Caco-2 (cell line): ENCODE measurements around the gene PARD6G. TPM values are rescaled to one million over a fixed set of nuclear protein-coding genes. Genes with fewer than 3 reads are reported as not detected.

Experiments used
- BruUV-seq: library from RNA; stranded (reverse); fragments of 400-500 nt; replicated peaks from 2 replicates; lab custom pipeline; 2021; lab: Mats Ljungman, UMichigan
- CTCF ChIA-PET: fragments of 300-600 bp; sonication (Branson Sonifier 250); formaldehyde crosslinking; loops from one replicate; lab custom pipeline; 2022; ENCODE audit warnings: antibody characterized with exemption; lab: Charles Lee
- POLR2A ChIA-PET: fragments of 300-600 bp; sonication (Branson Sonifier 250); formaldehyde crosslinking; loops from one replicate; lab custom pipeline; 2022; ENCODE audit warnings: antibody characterized with exemption; lab: Charles Lee
- DNase-seq, 2 experiments: peaks; one replicate each; pipeline versions ENCODE4 v3.0.0 to v3.0.0-alpha.2; 2020 to 2022
- H3K27me3 ChIP-seq: replicated peaks from 2 replicates; pipeline ENCODE4 v1.6.0; 2011; ENCODE audit warnings: low read length; ENCODE audit not compliant: control insufficient read depth, insufficient read depth
- H3K36me3 ChIP-seq: 2 replicates; pipeline ENCODE4 v1.5.1; 2011; ENCODE audit warnings: low read length; ENCODE audit not compliant: control insufficient read depth, insufficient read depth
- H3K4me1 ChIP-seq: fragments of 250-450 bp; sonication (Bioruptor Pico); 2 replicates; pipeline ENCODE4 v1.5.1; 2020; ENCODE audit warnings: mild to moderate bottlenecking
- H3K4me3 ChIP-seq: 2 replicates; pipeline ENCODE4 v1.5.1; 2011; ENCODE audit warnings: low read depth, mild to moderate bottlenecking, control low read depth, low read length
- H3K9me3 ChIP-seq: fragments of 250-450 bp; sonication (Bioruptor Pico); 2 replicates; pipeline ENCODE4 v1.5.1; 2020; ENCODE audit warnings: mild to moderate bottlenecking, moderate library complexity
- H3K27ac Mint-ChIP-seq: one replicate; pipeline ENCODE4 v1.8.0; 2022; ENCODE audit warnings: mixed read lengths; ENCODE audit not compliant: unreplicated experiment
- H3K27me3 Mint-ChIP-seq: one replicate; pipeline ENCODE4 v1.8.0; 2022; ENCODE audit warnings: mixed read lengths; ENCODE audit not compliant: insufficient read depth, unreplicated experiment
- H3K36me3 Mint-ChIP-seq: one replicate; pipeline ENCODE4 v1.8.0; 2022; ENCODE audit warnings: mild to moderate bottlenecking, mixed read lengths; ENCODE audit not compliant: insufficient read depth, unreplicated experiment
- H3K4me1 Mint-ChIP-seq: one replicate; pipeline ENCODE4 v1.8.0; 2022; ENCODE audit warnings: low read depth, mixed read lengths; ENCODE audit not compliant: unreplicated experiment
- H3K4me3 Mint-ChIP-seq: one replicate; pipeline ENCODE4 v1.8.0; 2022; ENCODE audit warnings: mild to moderate bottlenecking, moderate library complexity, mixed read lengths; ENCODE audit not compliant: unreplicated experiment
- H3K9me3 Mint-ChIP-seq: one replicate; pipeline ENCODE4 v1.8.0; 2022; ENCODE audit warnings: mixed read lengths; ENCODE audit not compliant: unreplicated experiment
- intact Hi-C: fragments of 100-400 bp; cut with micrococcal nuclease; formaldehyde crosslinking; loops from one replicate; pipeline ENCODE4 v1.10.0; 2022; ENCODE audit not compliant: unreplicated experiment
- total RNA-seq: library from RNA; stranded (reverse); gene quantifications from 2 replicates; pipeline ENCODE4 v1.2.3, GENCODE V29; 2022
- TF ChIP-seq, protein P1 (sequence below), 2 experiments: fragments of 200-600 bp in 1 of 2; IDR thresholded peaks; 1 replicate in 1 of 2; 2 replicates in 1 of 2; pipeline versions ENCODE4 v1.5.1 to v1.8.0; 2011 to 2022; ENCODE audit warnings: antibody characterized with exemption in 1 of 2, control low read depth in 1 of 2, inconsistent platforms in 1 of 2, low read depth in 1 of 2, low read length in 1 of 2, mild to moderate bottlenecking in 1 of 2, moderate library complexity in 1 of 2; ENCODE audit not compliant: insufficient read depth in 1 of 2, severe bottlenecking in 1 of 2, unreplicated experiment in 1 of 2

The PARD6G gene
- total RNA-seq, 1 experiment from 2014 or later: 1.3 TPM

DNA sequence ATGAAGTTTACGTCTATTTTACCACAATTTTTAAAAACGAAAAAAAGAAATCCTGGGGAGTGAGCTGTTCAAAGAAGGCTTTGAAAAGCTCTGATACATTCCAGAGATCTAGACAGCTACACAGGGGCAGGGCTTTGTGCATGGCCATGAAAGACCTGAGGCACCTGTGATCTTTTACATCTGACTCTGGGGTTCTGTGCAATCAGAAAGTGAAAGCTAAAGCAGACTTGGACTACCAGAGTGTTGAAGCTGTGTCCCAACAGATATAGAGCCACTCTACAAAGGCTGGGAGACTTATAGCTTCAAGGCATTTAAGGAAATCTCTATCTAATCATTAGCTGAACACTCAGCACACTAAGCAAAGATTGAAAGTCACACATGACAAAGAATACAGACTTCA, 34.1 kb downstream of the PARD6G start:
- Mint-ChIP-seq H3K4me1 (no peaks in the 10 kb centered on the region), H3K36me3 (no peaks in the 10 kb centered on the region), H3K27ac (no peak overlapping the region), H3K27me3 (no peaks in the 10 kb centered on the region), H3K4me3 (no peak overlapping the region), H3K9me3 (no peaks in the 10 kb centered on the region)
- intact Hi-C loops: no loop called here
- DNase-seq: no peak
- H3K4me3 ChIP-seq: no peak overlapping the region
- no peaks in the 10 kb centered on the region for H3K9me3 ChIP-seq
- TF ChIP-seq, protein P1, sequence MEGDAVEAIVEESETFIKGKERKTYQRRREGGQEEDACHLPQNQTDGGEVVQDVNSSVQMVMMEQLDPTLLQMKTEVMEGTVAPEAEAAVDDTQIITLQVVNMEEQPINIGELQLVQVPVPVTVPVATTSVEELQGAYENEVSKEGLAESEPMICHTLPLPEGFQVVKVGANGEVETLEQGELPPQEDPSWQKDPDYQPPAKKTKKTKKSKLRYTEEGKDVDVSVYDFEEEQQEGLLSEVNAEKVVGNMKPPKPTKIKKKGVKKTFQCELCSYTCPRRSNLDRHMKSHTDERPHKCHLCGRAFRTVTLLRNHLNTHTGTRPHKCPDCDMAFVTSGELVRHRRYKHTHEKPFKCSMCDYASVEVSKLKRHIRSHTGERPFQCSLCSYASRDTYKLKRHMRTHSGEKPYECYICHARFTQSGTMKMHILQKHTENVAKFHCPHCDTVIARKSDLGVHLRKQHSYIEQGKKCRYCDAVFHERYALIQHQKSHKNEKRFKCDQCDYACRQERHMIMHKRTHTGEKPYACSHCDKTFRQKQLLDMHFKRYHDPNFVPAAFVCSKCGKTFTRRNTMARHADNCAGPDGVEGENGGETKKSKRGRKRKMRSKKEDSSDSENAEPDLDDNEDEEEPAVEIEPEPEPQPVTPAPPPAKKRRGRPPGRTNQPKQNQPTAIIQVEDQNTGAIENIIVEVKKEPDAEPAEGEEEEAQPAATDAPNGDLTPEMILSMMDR (IDR thresholded peaks at IDR 0.05; ENCODE audit: insufficient read depth in 1 of 2, low read depth in 1 of 2, low read length in 1 of 2, severe bottlenecking in 1 of 2, unreplicated experiment in 1 of 2): no peak
- POLR2A ChIA-PET: no interaction called here
- H3K36me3 ChIP-seq: no peaks in the 10 kb centered on the region
- BruUV-seq: no TSS peak
- CTCF ChIA-PET: no interaction called here
- no peaks in the 10 kb centered on the region for H3K4me1 ChIP-seq
- no peaks in the 10 kb centered on the region for H3K27me3 ChIP-seq

DNA sequence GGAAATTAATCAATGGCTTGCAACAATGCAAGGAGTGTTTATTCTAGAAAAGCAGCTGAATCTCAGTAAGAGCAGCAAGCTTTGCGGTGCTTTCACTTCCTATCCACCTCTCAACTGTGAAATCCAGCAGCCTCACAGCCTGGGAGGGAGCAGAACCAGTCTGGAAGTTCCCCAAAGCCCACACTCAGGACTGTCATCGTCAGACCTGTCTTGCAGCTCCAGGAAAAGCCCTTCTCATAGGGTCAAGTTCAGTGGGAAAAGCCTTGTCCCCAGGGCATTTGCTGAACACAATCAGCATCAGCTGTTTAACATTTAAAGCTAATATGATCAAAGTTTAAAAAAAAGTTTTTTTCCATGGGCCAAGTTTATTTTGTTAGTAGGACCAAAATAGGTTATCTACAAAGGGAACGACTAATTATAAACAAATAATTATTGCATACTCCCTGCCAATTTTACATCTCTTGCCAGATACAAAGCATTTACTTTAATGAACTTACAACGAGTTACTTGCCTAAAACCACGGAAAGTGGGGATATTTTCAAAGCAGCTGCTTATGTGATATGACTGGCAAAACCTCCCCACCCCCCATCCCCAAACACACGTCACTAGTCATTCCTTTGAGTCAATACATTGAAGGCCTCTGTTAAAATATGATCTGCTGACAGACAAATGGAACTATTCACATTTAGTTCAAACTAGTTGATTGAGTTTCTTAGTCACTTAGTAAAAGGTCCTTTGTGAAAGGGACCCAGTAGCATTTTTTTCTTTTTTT, 36.8 kb downstream of the PARD6G start:
- ChIA-PET POLR2A (no interaction called here), CTCF (no interaction called here)
- no peaks in the 10 kb centered on the region for H3K36me3 ChIP-seq
- no peaks in the 10 kb centered on the region for H3K27me3 ChIP-seq
- no peaks in the 10 kb centered on the region for H3K9me3 ChIP-seq
- Mint-ChIP-seq H3K36me3 (no peaks in the 10 kb centered on the region), H3K4me3 (no peak overlapping the region), H3K27ac (no peak overlapping the region), H3K27me3 (peaks cover 1% of the 10 kb centered on the region), H3K4me1 (no peaks in the 10 kb centered on the region), H3K9me3 (no peaks in the 10 kb centered on the region)
- H3K4me1 ChIP-seq: no peaks in the 10 kb centered on the region
- no peak for DNase-seq
- H3K4me3 ChIP-seq: no peak overlapping the region
- intact Hi-C loops: no loop called here
- no TSS peak for BruUV-seq
- TF ChIP-seq, protein P1 (IDR thresholded peaks at IDR 0.05; ENCODE audit: insufficient read depth in 1 of 2, low read depth in 1 of 2, low read length in 1 of 2, severe bottlenecking in 1 of 2, unreplicated experiment in 1 of 2): no peak

GRCh38 chr18:80208620-80209019, 38.7 kb downstream of the PARD6G start:
- no peaks in the 10 kb centered on the region for H3K9me3 Mint-ChIP-seq
- ChIA-PET CTCF (no interaction called here), POLR2A (no interaction called here)
- no peaks in the 10 kb centered on the region for H3K36me3 Mint-ChIP-seq
- no peak overlapping the region for H3K4me3 ChIP-seq
- H3K9me3 ChIP-seq: no peaks in the 10 kb centered on the region
- no peaks in the 10 kb centered on the region for H3K4me1 ChIP-seq
- no peak for DNase-seq
- no peaks in the 10 kb centered on the region for H3K27me3 ChIP-seq
- TF ChIP-seq, protein P1 (IDR thresholded peaks at IDR 0.05; ENCODE audit: insufficient read depth in 1 of 2, low read depth in 1 of 2, low read length in 1 of 2, severe bottlenecking in 1 of 2, unreplicated experiment in 1 of 2): no peak
- no peak overlapping the region for H3K4me3 Mint-ChIP-seq
- H3K27me3 Mint-ChIP-seq: peaks cover 2% of the 10 kb centered on the region
- H3K36me3 ChIP-seq: no peaks in the 10 kb centered on the region
- BruUV-seq: no TSS peak
- no peak overlapping the region for H3K27ac Mint-ChIP-seq
- no peaks in the 10 kb centered on the region for H3K4me1 Mint-ChIP-seq
- intact Hi-C loops: no loop called here
